Cardiac septum (tissue), 1 donor: ENCODE data around the gene ROGDI. TPM values are rescaled to one million over a fixed set of nuclear protein-coding genes. Genes with fewer than 3 reads are reported as not detected.
"Not testable (repeated sequence)": the region's sequence is repeated elsewhere in the genome, so short reads cannot be mapped to it uniquely, and the experiment has no call there.

Experiments
- DNase-seq: peaks from one replicate; pipeline ENCODE4 v3.0.0-alpha.2; 2020; ENCODE audit warnings: low spot score
- intact Hi-C: fragments of 100-400 bp; cut with DNase I; formaldehyde crosslinking; loops from one replicate; pipeline ENCODE4 v1.14.0; 2022
- total RNA-seq: library from RNA; stranded (reverse); fragmentation: NEBNext Ultra II Directional; extraction: Animal tissue kit (Norgen Biotek cat#: 25700); gene quantifications from one replicate; pipeline ENCODE4 v1.2.1, GENCODE V29; 2021
- donor health status: DM: no; HTN: no; CAD: no.

Gene ROGDI
- total RNA-seq, 1 donor from 2014 or later, result 69.9 TPM

GRCh38 chr16:4796982-4797804 is 5.2 kb downstream of the ROGDI start:
- no peak for DNase-seq
- intact Hi-C loops, result no loop called here

DNA sequence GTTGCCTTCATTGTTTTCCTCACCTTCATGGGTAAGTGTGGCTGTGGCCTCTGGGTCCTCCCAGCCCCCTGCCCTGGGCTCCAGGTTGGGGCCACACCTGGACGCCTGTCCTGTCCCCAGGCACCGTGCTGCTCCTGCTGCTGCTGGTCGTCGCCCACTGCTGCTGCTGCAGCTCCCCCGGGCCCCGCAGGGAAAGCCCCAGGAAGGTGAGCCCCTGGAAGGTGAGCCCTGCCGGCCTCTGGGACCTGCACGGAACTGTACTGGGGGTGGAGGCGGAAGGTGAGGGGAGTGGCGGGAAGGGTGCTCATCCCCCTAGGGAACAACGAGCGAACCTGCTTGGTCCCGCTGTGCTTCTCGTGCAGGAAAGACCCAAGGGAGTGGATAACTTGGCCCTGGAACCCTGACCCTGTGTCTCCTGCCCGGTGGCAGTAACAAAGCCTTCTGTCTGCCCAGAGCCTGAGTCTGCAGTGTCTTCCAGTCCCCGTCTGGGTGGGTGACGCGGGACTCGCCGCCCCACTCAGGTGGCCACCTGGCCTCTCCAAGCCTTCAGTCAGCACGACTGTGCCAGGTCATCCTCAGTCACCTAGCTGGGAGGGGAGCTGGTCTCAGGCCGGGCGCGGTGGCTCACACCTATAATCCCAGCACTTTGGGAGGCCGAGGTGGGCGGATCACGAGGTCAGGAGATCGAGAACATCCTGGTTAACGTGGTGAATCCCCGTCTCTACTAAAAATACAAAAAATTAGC is 6.4 kb downstream of the ROGDI start:
- DNase-seq, result no peak
- intact Hi-C loops, result no loop called here

DNA sequence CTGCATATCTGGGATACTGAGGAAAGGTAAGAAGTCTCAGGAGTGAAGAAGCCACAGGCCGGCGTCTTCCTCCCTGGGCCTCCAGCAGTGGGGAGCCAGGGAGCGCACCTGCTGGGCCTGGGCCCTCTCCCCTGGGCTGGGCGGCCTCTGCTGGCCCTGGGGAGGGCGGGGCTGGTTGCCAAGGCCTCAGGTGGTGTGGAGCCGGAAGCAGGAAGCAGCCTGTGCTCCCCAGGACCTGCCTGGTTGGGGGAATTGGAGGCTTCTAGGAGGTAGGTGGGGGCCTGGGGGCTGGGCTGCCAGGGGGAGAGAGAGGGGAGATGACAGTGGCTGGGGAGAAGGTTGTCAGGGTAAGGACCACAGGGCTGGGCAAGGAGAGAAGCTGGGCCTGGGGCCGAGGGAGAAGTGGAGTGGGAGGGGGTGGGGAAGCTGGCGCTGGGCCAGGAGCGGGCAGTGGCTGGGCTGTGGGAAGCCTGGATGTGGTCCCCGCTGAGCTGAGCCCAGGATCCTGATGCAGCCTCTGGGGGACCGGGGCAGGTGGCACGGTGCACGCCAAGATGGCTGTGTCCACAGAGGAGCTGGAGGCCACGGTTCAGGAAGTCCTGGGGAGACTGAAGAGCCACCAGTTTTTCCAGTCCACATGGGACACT is 7.1 kb downstream of the ROGDI start, which contains the start of gene SMIM22:
Gene SMIM22, plus strand, starts transcription at position 189 of the 647 bp plus-strand sequence. Its CDS starts 366 bp downstream, at position 555.
- DNase-seq, result no peak
- intact Hi-C loops, result no loop called here

- intact Hi-C loops, result no loop called here
- DNase-seq, result no peak
Observed at GRCh38 chr16:4792951-4793513, 9.4 kb downstream of the ROGDI start.

- intact Hi-C loops, result no loop called here
- no peak for DNase-seq
Observed at GRCh38 chr16:4790871-4791270, 11.6 kb downstream of the ROGDI start.

DNA sequence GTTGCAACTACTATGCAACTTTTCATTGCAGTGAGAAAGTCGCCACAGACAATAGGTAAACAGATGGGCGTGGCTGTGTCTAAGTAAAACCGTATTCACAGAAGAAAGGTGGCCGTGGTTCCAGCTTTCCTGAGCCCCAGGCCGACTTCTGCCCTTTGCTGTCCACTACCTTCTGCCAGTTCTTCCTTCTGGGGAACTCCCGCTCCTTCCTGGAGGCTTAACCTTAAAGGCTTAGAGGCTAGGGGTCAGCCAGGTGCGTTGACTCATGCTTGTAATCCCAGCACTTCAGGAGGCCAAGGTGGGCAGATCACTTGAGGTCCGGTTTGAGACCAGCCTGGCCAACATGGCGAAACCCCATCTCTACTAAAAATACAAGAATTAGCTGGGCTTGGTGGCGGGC is 12.2 kb downstream of the ROGDI start:
- DNase-seq, result no peak

GRCh38 chr16:4788910-4789309 is 13.5 kb downstream of the ROGDI start:
- intact Hi-C loops, result no loop called here
- DNase-seq, result no peak

More for the DNA sequence above, 12.2 kb downstream of the ROGDI start:
- intact Hi-C loops, result no loop called here

DNA sequence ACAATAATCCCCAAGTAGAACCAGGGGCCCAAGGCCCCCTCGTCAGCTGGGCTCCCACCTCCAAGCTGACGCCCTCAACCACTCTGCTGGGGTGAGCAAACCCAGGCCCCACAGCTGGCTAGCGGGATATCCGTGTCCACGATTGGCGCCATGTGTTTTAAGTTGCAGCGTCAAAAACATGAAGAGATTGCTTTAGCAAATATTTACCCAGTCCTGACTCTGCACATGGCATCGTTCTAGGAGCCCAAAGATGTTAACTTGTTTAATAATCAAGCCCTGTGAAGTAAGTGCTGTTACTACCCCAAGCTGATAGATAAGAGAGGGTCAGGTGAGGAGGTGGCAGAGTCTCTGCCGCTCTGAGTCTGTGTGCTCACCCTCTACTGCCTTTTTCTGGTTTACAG is 13.9 kb downstream of the ROGDI start:
- DNase-seq, result no peak
- intact Hi-C loops, result no loop called here

- no peak for DNase-seq
- intact Hi-C loops, result no loop called here
Observed at GRCh38 chr16:4787627-4788482, 14.6 kb downstream of the ROGDI start, which contains the start of gene SEPTIN12. SEPTIN12 (minus strand) TSS chr16:4788345; CDS start chr16:4787645, 700 bp downstream.

- no peak for DNase-seq
- intact Hi-C loops, result no loop called here
Observed at GRCh38 chr16:4787068-4787467, 15.4 kb downstream of the ROGDI start.

DNA sequence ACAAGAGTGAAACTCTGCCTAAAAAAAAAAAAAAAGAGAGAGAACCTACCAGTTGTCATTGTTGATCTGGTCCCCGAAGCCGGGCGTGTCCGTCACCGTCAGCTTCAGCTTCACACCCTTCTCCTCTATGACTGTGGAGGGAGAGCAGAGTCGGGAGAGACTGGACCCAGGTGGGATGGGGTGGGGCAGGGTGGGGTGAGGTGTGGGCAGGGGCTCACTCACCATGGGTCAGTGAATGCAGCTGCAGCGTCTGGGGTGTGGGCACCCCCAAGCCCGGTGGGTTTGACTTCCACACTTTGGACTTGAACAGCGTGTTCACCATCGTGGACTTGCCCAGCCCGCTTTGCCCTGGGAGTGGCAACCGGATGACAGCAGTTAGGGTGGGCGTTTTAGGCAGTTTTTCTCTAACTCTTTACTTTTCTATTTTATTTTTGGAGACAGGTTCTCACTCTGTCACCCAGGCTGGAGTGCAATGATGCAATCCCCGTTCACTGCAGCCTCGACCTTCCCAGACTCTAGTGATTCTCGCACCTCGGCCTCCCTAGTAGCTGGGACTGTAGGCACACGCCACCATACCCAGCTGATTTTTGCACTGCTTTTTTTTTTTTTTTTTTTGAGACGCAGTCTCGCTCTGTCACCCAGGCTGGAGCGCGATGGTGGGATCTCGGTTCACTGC is 16.5 kb downstream of the ROGDI start:
- DNase-seq, result no peak
- intact Hi-C loops, result no loop called here

DNA sequence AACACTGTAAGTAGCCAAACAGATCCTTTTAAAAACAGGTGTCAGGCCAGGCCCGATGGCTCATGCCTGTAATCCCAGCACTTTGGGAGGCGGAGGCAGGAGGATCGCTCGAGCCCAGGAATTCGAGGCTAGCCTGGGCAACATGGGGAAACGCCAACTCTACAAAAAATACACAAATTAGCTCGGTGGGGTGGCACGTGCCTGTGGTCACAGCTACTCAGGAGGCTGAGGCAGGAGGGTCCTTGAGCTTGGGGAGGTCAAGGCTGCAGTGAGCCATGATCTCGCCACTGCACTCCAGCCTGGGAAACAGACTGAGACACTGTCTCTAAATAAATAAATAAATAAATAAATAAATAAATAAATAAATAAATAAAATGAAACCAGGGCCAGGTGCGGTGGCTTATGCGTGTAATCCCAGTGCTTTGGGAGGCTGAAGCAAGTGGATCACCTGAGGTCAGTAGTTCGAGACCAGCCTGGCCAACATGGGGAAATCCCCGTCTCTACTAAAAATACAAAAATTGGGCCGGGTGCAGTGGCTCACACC is 17.9 kb downstream of the ROGDI start:
- DNase-seq, result not testable (repeated sequence)

DNA sequence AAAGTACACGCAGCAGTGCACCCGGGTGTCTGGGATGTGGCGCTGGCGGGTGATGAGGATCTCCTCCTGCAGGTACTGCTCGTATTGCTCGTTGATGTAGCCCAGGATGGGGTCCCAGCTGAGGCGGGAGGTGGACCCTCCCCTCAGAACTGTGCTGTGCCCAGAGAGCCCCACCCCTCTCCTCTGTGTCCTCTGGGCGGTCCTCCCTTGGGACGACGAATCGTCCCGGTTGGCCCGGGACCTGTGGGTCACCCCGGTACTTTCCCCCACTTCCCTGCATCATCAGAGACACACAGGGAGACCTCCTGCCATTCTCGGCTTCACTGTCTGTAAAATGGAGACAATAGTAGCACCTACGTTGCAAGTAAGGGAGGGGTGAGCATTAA is 18.5 kb downstream of the ROGDI start:
- DNase-seq, result no peak
- intact Hi-C loops, result loop anchor here (1.0 kb wide), 1 partner anchor 24 kb away; no protein-coding TSS in a partner anchor

More for the DNA sequence above, 17.9 kb downstream of the ROGDI start:
- intact Hi-C loops, result loop anchor here (1.0 kb wide), 1 partner anchor 24 kb away; no protein-coding TSS in a partner anchor

DNA sequence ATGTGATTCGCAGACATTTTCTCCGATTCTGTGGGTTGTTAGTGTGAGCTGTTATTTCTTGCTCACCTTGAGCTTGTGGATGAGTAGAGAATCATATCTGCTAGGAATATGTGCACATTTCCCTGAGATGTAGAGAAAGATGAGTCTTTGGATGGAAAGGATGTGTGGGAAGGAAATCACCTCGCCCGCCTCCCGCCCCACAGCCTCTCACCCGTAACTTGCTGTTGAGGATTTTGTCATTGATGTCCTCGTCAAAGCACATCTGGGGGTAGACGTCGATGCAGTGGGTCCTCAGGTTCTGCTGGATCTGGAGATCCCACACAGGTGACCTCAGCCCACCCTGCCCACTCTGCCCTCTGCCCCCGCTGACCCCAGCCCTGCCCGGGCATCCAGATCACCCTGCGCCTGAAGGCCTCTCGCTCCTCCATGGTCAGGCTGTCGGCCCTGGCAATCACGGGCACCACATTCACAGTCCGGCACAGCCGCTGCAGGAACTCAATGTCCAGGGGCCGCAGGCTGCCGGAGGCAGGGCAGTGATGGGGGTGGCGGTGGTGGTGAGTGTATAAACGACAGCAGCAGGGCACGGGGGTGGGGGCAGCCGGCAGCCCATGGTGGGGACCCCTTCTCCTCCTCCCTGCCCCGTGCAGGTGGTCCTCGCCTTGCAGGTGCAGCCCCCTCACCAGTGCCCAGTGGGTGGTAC is 19.0 kb downstream of the ROGDI start:
- DNase-seq, result no peak
- intact Hi-C loops, result no loop called here

DNA sequence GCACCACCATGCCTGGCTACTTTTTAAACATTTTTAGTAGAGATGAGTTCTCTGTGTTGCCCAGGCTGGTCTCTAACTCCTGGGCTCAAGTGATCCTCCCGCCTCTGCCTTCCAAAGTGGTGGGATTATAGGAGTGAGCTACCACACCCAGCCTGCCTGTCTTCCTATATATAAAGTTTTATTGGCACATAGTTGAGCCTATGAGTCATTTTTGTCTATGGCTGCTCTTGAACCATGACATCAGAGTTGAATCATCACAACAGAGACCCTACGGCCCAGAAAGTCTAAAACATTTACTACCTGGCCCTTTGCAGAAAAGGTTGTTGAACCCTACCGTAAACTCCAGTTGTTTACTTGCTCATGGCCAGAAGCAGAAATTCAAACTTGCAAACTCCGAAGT is 22.2 kb downstream of the ROGDI start:
- no peak for DNase-seq
- intact Hi-C loops, result no loop called here

DNA sequence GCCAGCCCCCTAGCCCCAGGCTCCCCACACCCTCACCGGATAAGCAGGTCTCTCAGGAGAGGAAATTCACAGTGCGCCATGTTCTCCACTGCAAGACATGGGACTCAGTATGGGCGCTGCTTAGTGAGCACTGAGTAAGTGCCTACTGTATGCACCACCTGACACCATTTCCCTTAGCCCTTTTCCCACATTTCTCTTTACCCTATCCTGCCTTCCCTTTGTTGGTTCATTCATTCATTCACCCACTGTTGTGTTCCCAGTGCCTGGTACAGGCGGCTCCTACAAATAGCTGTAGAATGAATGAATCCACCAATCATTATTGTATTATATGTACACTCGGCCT is 24.4 kb downstream of the ROGDI start:
- intact Hi-C loops, result no loop called here
- DNase-seq, result no peak

DNA sequence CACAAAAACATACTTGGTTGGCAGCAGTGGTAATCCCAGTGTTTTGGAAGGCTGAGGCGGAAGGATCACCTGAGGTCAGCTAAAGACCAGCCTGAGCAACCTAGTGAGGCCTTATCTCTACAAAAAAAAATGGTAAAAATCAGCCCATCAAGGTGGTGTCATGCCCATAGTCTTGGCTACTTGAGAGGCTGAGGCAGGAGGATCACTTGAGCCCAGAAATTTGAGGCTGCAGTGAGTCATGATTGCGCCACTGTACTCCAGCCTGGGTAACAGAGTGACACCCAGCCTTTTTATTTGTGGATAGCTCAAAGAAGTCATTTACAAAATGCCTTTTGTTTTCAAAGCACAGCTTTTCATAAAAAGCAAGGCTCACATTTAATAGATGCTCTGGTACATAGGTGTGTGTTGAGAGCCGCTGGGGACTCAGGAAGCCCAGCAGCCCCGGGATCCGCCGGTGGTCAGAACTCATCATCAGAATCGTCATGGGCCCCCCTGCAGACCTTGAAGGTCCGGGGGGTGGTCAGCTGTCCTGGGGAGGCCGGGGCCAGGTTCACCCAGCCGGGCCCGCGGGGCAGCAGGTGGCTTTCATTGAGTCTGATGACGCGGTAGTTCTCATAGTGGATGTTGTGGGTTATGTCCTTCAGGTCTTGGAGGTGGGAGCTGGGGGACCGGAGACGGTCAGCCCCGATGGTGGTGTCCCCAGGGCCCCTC is 24.9 kb downstream of the ROGDI start:
- intact Hi-C loops, result no loop called here
- no peak for DNase-seq
